Lung (tissue), 12 donors: ENCODE measurements around the gene THG1L. TPM values are rescaled to one million over a fixed set of nuclear protein-coding genes. Genes with fewer than 3 reads are reported as not detected.

Experiments
- ATAC-seq: fragments of 200-7000 bp; cut with Tn5 transposase; one replicate; pipeline ENCODE4 v1.9.1; 2020; ENCODE audit warnings: moderate number of reproducible peaks; ENCODE audit not compliant: insufficient read depth, low FRiP score
- DNase-seq, 3 donors: peaks; one replicate each; pipeline ENCODE4 v3.0.0-alpha.2; 2013 to 2017
- H3K27ac ChIP-seq, 2 donors: one replicate each; pipeline ENCODE4 v1.5.1; 2013; ENCODE audit warnings: mild to moderate bottlenecking in 2 of 2, moderate library complexity in 2 of 2, control low read depth in 1 of 2, inconsistent platforms in 1 of 2, low read depth in 1 of 2, low read length in 1 of 2
- H3K27me3 ChIP-seq, 3 donors: one replicate each; pipeline ENCODE4 v1.5.1; 2013; ENCODE audit warnings: low read length in 2 of 3; ENCODE audit not compliant: control insufficient read depth in 3 of 3, insufficient read depth in 3 of 3
- H3K36me3 ChIP-seq, 4 donors: one replicate each; pipeline ENCODE4 v1.5.1; 2013; ENCODE audit warnings: low read length in 4 of 4, mild to moderate bottlenecking in 1 of 4, moderate library complexity in 1 of 4; ENCODE audit not compliant: control insufficient read depth in 4 of 4, insufficient read depth in 4 of 4
- H3K4me1 ChIP-seq, 5 donors: one replicate each; pipeline ENCODE4 v1.5.1; 2013; ENCODE audit warnings: low read length in 5 of 5, mild to moderate bottlenecking in 2 of 5, moderate library complexity in 1 of 5; ENCODE audit not compliant: control insufficient read depth in 5 of 5, insufficient read depth in 5 of 5
- H3K4me3 ChIP-seq: one replicate; pipeline ENCODE4 v1.5.1; 2013; ENCODE audit warnings: mild to moderate bottlenecking, control low read depth, moderate library complexity
- H3K9ac ChIP-seq, 2 donors: one replicate each; pipeline ENCODE4 v1.5.1; 2013; ENCODE audit warnings: low read length in 2 of 2, control low read depth in 1 of 2; ENCODE audit not compliant: insufficient read depth in 1 of 2
- H3K9me3 ChIP-seq, 4 donors: one replicate each; pipeline ENCODE4 v1.5.1; 2013; ENCODE audit warnings: low read length in 3 of 4, mild to moderate bottlenecking in 1 of 4, moderate library complexity in 1 of 4; ENCODE audit not compliant: control insufficient read depth in 4 of 4, insufficient read depth in 3 of 4
- CTCF ChIP-seq: IDR thresholded peaks from 2 replicates; pipeline ENCODE4 v1.5.1; 2012; ENCODE audit warnings: mild to moderate bottlenecking; ENCODE audit errors: control extremely low read depth, extremely low read depth
- WGBS, 2 donors: extraction: QIAGEN DNeasy Blood & Tissue Kit; methylation state at CpG; one replicate each; pipeline ENCODE4 v1.1.7; 2013; 5-methylcytosine and 5-hydroxymethylcytosine counted together
- polyA plus RNA-seq, 2 donors: library from polyadenylated mRNA; stranded (reverse); fragments of 200-250 nt; gene quantifications; one replicate each; pipeline ENCODE4 v1.2.1, GENCODE V29; 2013
- total RNA-seq, 2 donors: library from RNA; depleted of rRNA in 1 of 2; stranded (reverse); fragments of >200 nt in 1 of 2; gene quantifications; one replicate each; pipeline ENCODE4 v1.2.1, GENCODE V29; 2014 to 2021
- donor health status: control.
- donor health status: control.
- donor health status: Bipolar disorder and iron deficiency.
- donor health status: healthy.
- donor health status: DM: yes; HTN: yes; CAD: no.

The THG1L gene
- total and polyA plus RNA-seq, 4 donors: 8.0 to 22.0 (median 12.1) TPM

GRCh38 chr5:157734436-157734835, 3.2 kb downstream of the THG1L start:
- Histone ChIP-seq H3K9ac (no peak overlapping the region), H3K9me3 (no peaks in the 10 kb centered on the region), H3K4me3 (no peak overlapping the region), H3K27ac (no peak overlapping the region), H3K27me3 (no peaks in the 10 kb centered on the region), H3K4me1 (peaks cover 0 to 4% (median 0%) of the 10 kb centered on the region in 5 donors), H3K36me3 (peaks cover 2 to 13% (median 7%) of the 10 kb centered on the region in 4 donors)
- DNase-seq: no peak
- ATAC-seq: no peak
- TF ChIP-seq CTCF: no peak
- WGBS, 2 donors: 92 to 93% methylated on average over 7 of the region's 7 CpGs

GRCh38 chr5:157735991-157736390, 4.8 kb downstream of the THG1L start:
- DNase-seq: no peak
- Histone ChIP-seq H3K27me3 (no peaks in the 10 kb centered on the region), H3K9me3 (no peaks in the 10 kb centered on the region), H3K4me1 (peaks cover 0 to 4% (median 0%) of the 10 kb centered on the region in 5 donors), H3K36me3 (peaks cover 4 to 15% (median 9%) of the 10 kb centered on the region in 4 donors), H3K27ac (no peak overlapping the region), H3K9ac (no peak overlapping the region), H3K4me3 (no peak overlapping the region)
- 90 to 96% methylated on average over 6 of the region's 6 CpGs for WGBS, 2 donors
- no peak for TF ChIP-seq CTCF
- no peak for ATAC-seq

- H3K27me3 ChIP-seq: no peaks in the 10 kb centered on the region
- 88% methylated on average over 12 of the region's 12 CpGs for WGBS, 2 donors
- no peak overlapping the region for H3K27ac ChIP-seq
- no peak overlapping the region for H3K9ac ChIP-seq
- DNase-seq: no peak
- ATAC-seq: no peak
- H3K4me3 ChIP-seq: no peak overlapping the region
- H3K4me1 ChIP-seq: peaks cover 0 to 3% (median 2%) of the 10 kb centered on the region in 5 donors
- no peak for TF ChIP-seq CTCF
- H3K36me3 ChIP-seq: peaks cover under 1 to 12% (median 8%) of the 10 kb centered on the region in 4 donors
- H3K9me3 ChIP-seq: no peaks in the 10 kb centered on the region
Observed at GRCh38 chr5:157739388-157740228, 8.4 kb downstream of the THG1L start.
